ENCODE measurements around the gene SLC35F6. TPM values are rescaled to one million over a fixed set of nuclear protein-coding genes. Genes with fewer than 3 reads are reported as not detected.

SLC35F6 gene
- total and polyA plus RNA-seq, 11 donors = 14.4 to 70.5 (median 27.2) TPM

DNA sequence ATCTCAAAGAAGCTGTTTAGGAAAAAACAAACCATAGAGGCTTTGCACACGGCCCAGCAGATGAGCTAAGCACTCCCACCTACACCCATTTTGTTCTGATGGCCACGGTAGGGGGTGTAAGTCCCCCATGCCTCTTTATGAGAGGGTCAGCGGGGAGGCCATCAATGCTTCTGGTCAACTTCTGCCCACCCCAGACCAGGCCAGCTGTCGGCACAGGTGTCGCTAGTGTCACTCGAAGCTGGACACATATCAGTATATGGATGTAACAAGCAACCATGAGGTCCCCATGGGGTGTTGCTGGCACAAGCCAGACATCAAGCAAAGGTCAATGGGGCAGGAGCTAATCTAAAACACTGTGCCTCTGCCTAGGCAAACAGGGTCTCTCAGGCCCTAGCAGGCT lies 23.7 kb upstream of the SLC35F6 start:
- no peak overlapping the region for H3K27ac ChIP-seq
- TF ChIP-seq, protein P1, sequence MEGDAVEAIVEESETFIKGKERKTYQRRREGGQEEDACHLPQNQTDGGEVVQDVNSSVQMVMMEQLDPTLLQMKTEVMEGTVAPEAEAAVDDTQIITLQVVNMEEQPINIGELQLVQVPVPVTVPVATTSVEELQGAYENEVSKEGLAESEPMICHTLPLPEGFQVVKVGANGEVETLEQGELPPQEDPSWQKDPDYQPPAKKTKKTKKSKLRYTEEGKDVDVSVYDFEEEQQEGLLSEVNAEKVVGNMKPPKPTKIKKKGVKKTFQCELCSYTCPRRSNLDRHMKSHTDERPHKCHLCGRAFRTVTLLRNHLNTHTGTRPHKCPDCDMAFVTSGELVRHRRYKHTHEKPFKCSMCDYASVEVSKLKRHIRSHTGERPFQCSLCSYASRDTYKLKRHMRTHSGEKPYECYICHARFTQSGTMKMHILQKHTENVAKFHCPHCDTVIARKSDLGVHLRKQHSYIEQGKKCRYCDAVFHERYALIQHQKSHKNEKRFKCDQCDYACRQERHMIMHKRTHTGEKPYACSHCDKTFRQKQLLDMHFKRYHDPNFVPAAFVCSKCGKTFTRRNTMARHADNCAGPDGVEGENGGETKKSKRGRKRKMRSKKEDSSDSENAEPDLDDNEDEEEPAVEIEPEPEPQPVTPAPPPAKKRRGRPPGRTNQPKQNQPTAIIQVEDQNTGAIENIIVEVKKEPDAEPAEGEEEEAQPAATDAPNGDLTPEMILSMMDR (IDR thresholded peaks at IDR 0.05) = no peak
- TF ChIP-seq POLR2A (IDR thresholded peaks at IDR 0.05) = no peak
- WGBS, 4 donors = 73 to 85% (median 78%) methylated on average over 6 of the region's 6 CpGs

DNA sequence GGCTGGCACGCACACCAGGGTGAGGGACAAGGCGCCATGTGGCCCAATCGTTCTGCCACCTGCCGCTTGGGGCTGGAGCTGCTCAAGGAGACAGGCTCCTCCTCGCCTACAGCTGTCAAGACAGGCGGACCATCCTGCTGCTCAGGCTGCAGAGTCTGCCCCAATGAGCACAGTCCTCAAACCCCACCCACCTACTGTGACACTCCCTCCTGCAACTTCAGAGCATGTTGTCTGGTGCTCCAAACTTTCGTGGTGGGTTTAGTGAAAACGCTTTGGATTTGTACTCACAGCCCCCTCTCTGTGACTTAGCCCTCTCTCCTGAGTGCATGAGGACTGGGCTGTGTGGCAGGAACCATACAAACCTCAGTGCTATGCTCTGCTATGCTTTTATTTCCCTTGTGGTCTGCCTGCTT lies 23.2 kb upstream of the SLC35F6 start:
- H3K4me3 ChIP-seq = no peak overlapping the region
- DNase-seq = no peak
- ATAC-seq = no peak
- H3K36me3 ChIP-seq = no peaks in the 10 kb centered on the region
- TF ChIP-seq, protein P1 (IDR thresholded peaks at IDR 0.05) = no peak
- no peak for TF ChIP-seq POLR2A (IDR thresholded peaks at IDR 0.05)
- H3K9me3 ChIP-seq = no peaks in the 10 kb centered on the region
- no peaks in the 10 kb centered on the region for H3K27me3 ChIP-seq
- peaks cover 0 to 12% (median 3%) of the 10 kb centered on the region in 12 donors for H3K4me1 ChIP-seq
- WGBS, 4 donors = 57 to 76% (median 63%) methylated on average over 2 to 8 of the region's 8 CpGs
- no peak overlapping the region for H3K27ac ChIP-seq
- intact Hi-C loops (cut with DNase I) = no loop called here

More for the DNA sequence above, 23.7 kb upstream of the SLC35F6 start:
- Histone ChIP-seq H3K27me3 (no peaks in the 10 kb centered on the region), H3K4me3 (no peak overlapping the region), H3K9me3 (no peaks in the 10 kb centered on the region), H3K36me3 (no peaks in the 10 kb centered on the region), H3K4me1 (peaks cover 0 to 13% (median 4%) of the 10 kb centered on the region in 12 donors)
- intact Hi-C loops (cut with DNase I) = no loop called here
- ATAC-seq (no peak), DNase-seq (no peak)

DNA sequence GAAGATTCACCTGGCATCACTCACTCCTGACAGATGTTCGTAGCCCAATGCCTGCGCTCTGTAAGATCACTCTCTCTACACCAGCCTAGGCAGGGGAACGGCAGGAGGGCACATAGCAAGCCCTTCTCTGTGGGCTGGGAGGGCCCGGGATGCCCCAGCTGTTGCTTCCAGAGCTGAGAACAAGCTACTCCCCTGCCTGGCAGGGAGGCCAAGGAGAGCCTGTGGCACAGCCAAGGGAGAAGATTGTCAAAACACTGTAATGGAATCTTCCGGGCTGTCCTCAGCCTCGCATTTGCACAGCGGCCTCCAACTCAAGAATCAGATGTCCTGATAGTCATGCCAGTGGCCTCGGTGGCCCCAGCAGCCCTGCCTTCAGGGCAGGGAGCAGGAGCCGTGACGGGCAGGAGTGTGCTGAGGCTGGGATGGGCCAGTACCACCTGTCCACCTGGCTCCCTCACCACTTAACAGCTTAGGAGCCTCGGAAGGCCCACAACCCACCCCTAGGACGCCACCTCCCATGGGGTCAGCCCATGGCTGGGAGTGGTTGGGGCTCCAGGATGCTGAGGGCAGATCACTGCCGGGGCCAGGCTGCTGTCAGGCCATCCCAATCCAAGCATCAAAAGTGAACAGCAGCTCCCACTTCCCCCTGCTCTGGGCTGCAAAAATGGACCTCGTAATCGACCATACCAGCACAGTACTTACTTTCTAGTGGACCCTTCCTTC lies 21.9 kb upstream of the SLC35F6 start:
- WGBS, 4 donors = 87 to 93% (median 93%) methylated on average over 15 of the region's 15 CpGs
- Histone ChIP-seq H3K4me3 (no peak overlapping the region), H3K27me3 (no peaks in the 10 kb centered on the region), H3K9me3 (no peaks in the 10 kb centered on the region), H3K4me1 (peaks cover 0 to 3% (median 0%) of the 10 kb centered on the region in 12 donors), H3K36me3 (no peaks in the 10 kb centered on the region), H3K27ac (no peak overlapping the region)
- TF ChIP-seq, protein P1 (IDR thresholded peaks at IDR 0.05) = no peak
- no peak for TF ChIP-seq POLR2A (IDR thresholded peaks at IDR 0.05)
- DNase-seq = no peak
- no peak for ATAC-seq
- intact Hi-C loops (cut with DNase I) = no loop called here

DNA sequence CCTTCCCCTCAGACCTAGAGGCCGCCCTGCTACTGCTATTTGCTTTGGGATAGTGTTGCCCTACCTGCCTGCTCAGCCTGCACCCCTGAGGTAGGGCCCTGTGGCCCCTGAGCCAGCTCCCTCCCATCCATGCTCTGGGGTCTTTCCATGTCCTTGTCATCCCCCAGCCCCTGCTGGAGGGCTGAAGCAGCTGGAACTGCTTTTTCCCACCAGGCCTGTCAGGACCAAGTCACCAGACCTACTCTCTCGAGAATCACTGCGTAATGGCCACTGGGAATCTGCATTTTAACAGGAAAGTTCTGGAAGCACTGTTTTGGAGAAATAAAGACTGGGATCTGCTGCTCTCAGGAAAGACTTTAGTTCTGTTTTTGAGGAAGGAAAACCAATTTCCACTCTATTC lies 20.2 kb upstream of the SLC35F6 start:
- Histone ChIP-seq H3K27me3 (no peaks in the 10 kb centered on the region), H3K27ac (no peak overlapping the region), H3K36me3 (no peaks in the 10 kb centered on the region), H3K9me3 (no peaks in the 10 kb centered on the region), H3K4me3 (no peak overlapping the region), H3K4me1 (peaks cover 0 to 3% (median 0%) of the 10 kb centered on the region in 12 donors)
- DNase-seq = no peak
- ATAC-seq = no peak
- no peak for TF ChIP-seq POLR2A (IDR thresholded peaks at IDR 0.05)
- TF ChIP-seq, protein P1 (IDR thresholded peaks at IDR 0.05) = no peak
- 80 to 92% (median 88%) methylated on average over 2 to 3 of the region's 3 CpGs for WGBS, 4 donors
- intact Hi-C loops (cut with DNase I) = loop anchor here in 1 of 10 donors (2.0 kb wide), 1 partner anchor 137 kb away; no protein-coding TSS in a partner anchor

All from heart left ventricle (tissue), 16 donors.